ENCODE measurements around the gene KCP.

GRCh38 chr7:128885370-128886187, 24.9 kb downstream of the KCP start:
- TF ChIP-seq CTCF (IDR thresholded peaks at IDR 0.05; ENCODE audit: low read depth, low read length) (no peak), POLR2A (IDR thresholded peaks at IDR 0.05; ENCODE audit: extremely low read depth, insufficient read length) (no peak), MAX (IDR thresholded peaks at IDR 0.05; ENCODE audit: low read depth, low read length) (no peak)

Data from NB4 (cell line).